GM12872 (cell line): Measurements from ENCODE around the gene IGF2BP1.

ENCODE experiments used
- TF ChIP-seq, protein P1 (sequence below): IDR thresholded peaks from 3 replicates; pipeline ENCODE4 v1.5.1; 2011; ENCODE audit warnings: low read depth, mild to moderate bottlenecking, low read length, moderate library complexity; ENCODE audit not compliant: insufficient read depth

The IGF2BP1 gene

DNA sequence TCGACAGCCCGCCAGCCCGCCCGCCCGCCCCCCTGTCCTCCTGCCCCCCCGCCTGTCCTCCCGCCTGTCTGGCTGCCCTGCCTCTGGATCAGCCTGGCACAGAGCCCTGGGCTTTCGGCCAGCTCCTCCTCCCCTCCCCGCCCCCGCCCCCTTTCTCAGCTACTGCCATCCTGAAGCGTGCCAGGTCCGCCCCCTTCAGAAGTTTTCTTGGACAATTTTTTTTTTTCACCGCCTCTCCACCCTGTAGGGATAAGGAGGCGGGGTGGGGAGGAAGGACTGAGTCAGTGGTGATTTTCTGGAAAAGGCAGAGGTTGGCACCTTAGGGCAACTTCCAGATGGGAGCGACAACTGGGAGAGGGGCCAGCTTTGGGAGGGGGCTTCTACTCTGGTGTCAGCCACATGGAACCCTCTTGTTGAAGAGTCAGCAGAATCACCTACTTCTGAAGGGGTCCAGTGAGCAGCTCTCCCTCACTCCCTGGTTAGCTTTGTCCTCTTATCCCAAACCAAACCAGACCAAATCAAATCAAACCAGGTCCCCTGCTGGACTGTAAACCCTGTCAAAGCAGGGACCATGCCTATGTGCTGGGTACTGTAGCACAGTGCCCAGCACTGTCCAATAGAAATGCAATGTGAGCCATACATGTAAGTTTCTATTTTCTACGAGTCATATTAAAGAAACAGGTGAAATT is 19.7 kb downstream of the IGF2BP1 start:
- TF ChIP-seq, protein P1, sequence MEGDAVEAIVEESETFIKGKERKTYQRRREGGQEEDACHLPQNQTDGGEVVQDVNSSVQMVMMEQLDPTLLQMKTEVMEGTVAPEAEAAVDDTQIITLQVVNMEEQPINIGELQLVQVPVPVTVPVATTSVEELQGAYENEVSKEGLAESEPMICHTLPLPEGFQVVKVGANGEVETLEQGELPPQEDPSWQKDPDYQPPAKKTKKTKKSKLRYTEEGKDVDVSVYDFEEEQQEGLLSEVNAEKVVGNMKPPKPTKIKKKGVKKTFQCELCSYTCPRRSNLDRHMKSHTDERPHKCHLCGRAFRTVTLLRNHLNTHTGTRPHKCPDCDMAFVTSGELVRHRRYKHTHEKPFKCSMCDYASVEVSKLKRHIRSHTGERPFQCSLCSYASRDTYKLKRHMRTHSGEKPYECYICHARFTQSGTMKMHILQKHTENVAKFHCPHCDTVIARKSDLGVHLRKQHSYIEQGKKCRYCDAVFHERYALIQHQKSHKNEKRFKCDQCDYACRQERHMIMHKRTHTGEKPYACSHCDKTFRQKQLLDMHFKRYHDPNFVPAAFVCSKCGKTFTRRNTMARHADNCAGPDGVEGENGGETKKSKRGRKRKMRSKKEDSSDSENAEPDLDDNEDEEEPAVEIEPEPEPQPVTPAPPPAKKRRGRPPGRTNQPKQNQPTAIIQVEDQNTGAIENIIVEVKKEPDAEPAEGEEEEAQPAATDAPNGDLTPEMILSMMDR, result no peak

DNA sequence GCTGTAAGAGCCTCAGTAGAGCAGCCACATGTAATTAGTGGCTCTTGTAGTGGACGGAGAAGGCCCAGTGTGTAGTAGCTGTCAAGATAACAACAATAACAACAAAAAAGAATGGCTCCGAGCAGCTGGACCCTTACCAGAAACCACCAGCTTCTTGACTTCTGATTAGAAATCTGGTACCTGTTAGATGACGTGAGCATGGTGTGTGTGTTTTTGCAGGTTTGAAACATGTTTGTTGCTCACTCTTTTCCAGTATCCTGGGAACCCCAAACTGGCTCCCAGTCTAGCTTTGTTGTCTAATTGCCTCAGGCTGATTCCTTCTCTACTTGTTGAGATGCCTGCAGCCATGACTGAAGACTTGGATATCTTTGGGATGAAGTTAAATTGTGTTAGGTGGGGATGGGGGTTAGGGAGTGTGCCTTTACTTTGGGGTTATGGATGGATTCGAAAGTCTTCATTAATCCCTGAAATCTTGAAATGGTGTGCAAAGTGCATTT is 21.0 kb downstream of the IGF2BP1 start:
- TF ChIP-seq, protein P1, result no peak

DNA sequence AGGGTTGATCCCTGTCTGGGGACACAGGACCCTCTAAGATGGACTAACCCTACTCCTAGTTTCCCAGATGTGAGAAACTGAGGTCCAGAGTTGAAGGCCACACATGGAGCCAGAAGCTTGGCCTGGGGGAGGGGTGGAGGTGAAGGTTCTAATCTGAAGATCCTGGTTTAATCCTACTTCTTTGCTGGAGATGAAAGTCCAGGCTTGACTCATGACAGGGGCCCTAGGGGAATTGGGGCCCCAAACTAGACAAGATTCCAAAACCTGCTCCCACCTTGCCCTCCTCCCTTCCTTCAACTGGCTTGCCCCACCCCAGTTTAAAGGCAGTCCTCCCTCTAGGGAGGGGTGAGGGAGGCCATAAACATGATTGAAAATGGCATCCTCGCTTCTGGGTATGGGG is 21.6 kb downstream of the IGF2BP1 start:
- TF ChIP-seq, protein P1, result no peak

DNA sequence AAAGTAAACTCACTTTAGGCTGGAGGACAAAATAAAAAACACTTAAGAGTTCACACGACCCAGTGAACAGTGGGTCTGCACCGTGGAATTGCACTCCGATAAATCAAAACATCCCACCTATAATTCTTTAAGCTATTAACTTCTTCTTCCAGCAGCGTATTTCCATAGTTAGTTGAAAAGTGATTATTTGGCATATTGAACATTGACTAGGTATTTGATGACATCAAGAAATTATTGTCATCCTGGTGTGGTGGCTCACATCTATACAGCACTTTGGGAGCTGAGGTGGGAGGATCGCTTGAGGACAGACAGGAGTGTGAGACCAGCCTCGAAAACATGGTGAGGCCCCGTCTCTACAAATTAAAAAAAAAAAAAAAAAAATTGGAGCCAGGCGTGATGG is 23.4 kb downstream of the IGF2BP1 start:
- TF ChIP-seq, protein P1, result no peak

DNA sequence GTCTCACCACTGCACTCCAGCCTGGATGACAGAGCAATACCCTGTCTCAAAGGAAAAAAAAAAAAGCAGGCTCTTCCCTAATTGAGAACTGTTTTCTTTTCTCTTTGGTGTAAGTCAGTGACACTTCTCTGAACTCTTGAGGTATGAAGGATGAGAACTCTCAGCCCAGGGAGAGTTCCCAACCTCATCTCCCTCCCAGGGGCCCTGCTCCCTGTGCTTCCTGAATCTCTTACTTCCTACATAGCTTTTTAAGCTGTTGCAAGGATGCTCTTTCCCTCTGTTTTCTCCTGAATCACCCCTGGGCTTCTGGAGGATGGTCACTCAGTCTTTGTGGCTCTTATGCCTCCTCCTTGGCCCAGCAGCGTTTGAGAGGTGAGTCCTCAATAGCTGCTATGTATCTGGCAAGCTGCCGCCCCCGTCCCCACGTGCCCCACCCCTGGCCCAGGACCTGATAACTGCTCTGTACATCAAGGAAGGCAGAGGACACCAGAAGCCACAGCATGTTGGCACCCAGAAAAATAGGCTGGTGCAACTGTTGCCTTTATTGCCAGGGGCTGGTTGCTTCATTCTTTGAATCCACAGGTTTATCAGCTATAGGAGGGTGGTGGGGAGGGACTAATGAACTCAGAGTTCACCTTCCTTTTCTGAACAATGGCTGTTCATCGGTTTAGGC is 24.0 kb downstream of the IGF2BP1 start:
- TF ChIP-seq, protein P1, result no peak

DNA sequence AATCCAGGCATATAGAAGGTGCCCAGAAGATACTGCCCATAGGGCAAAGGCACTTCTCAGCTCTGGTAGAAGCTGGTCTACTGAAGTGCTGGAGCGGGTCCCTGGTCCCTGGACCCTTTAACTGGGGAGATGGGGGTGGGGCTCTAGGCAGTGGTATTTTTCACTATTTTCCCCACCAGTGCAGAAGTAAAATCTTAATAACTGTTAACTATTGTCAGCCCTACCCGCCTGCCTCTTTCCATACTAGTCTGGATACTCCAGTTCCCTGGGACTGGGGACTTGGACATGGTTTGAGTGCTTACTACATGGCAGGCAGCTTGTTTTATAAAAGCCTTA is 24.6 kb downstream of the IGF2BP1 start:
- TF ChIP-seq, protein P1, result no peak

DNA sequence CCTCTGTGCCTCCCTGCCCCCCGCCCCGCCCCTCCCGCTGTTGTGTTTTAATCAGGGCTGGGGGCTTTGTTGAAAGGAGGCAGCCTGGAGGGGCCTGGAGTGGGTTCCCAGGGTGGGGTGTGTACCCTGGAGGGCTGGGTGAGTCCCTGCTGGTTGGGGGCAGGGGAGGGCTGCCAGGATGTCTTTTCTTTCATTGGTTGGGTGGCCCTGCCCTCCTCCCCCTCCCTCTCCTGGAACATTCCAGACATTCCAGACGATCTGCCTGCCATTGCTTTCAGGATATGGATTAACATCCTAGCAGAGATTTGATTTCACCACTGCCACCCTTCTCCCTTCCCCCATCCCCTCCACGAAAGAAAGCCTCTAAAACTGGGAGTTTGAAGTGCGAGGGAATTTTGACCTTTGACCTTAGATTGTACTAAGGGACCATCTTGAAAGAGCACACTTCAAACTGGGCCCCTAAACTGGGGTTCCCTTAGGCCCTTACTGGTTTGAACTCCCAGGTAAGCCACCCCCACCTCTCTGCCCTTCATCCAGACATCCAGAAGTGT is 25.3 kb downstream of the IGF2BP1 start:
- TF ChIP-seq, protein P1, result no peak
